DMS53 treated with DMSO at 0.1 percent for 48 hours (cell line): Measurements from ENCODE around the gene CKB.

Experiments used
- DNase-seq: peaks from one replicate; lab custom pipeline; 2025; ENCODE audit not compliant: unreplicated experiment; lab: John Stamatoyannopoulos, UW

Gene CKB

GRCh38 chr14:103539056-103539825, 16.6 kb upstream of the CKB start:
- DNase-seq = no peak

GRCh38 chr14:103538291-103539055, 15.8 kb upstream of the CKB start:
- no peak for DNase-seq

GRCh38 chr14:103537175-103537990, 14.8 kb upstream of the CKB start:
- no peak for DNase-seq

- DNase-seq = no peak
These were observed 14.1 kb upstream of the CKB start for GRCh38 chr14:103536693-103537092.

- DNase-seq = no peak
These were observed 13.4 kb upstream of the CKB start for GRCh38 chr14:103535891-103536565.

- DNase-seq = no peak
These were observed 12.7 kb upstream of the CKB start for GRCh38 chr14:103535081-103535890.

- DNase-seq = no peak
These were observed 12.0 kb upstream of the CKB start for GRCh38 chr14:103534576-103535061.

- no peak for DNase-seq
These were observed 11.5 kb upstream of the CKB start for GRCh38 chr14:103533999-103534575.

GRCh38 chr14:103533137-103533998, 10.7 kb upstream of the CKB start:
- DNase-seq = no peak

GRCh38 chr14:103532216-103533136, 9.8 kb upstream of the CKB start:
- DNase-seq = no peak

- DNase-seq = no peak
These were observed 9.0 kb upstream of the CKB start for GRCh38 chr14:103531421-103532215.

- no peak for DNase-seq
These were observed 8.2 kb upstream of the CKB start for GRCh38 chr14:103530831-103531230.

GRCh38 chr14:103530390-103530789, 7.8 kb upstream of the CKB start:
- no peak for DNase-seq

GRCh38 chr14:103529383-103530365, 7.0 kb upstream of the CKB start:
- no peak for DNase-seq

- DNase-seq = peak; percentile 73
These were observed 6.2 kb upstream of the CKB start, which contains the start of gene TRMT61A for GRCh38 chr14:103528587-103529382. TRMT61A (plus strand) TSS chr14:103529196; CDS start chr14:103529979, 783 bp downstream.
